GM21381 (cell line): ENCODE data around the gene CPA1.

Source experiments
- ATAC-seq: cut with Tn5 transposase; IDR thresholded peaks from one replicate; pipeline ENCODE4 v1.9.1; 2021; ENCODE audit warnings: mild to moderate bottlenecking, moderate library complexity; ENCODE audit not compliant: unreplicated experiment

Gene CPA1

DNA sequence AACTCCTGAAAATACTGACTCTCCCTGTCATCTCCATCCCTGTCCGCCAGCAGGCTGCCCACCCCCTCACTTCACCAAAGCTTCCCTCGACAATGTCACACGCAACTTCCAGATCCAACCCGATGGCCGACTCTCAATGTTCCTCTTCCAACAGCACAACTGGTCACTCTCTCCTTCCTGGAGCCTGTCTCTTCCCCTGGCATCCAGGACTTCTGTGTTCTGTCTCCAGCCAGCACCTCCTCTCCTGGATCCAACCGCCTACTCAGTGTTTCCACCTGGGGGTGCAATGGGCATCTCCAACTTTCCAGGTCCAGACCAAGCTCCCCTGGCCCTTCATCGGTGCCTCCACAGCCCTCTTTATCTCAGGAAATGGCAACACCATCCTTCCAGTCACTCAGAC, 27.1 kb upstream of the CPA1 start:
- no peak for ATAC-seq

DNA sequence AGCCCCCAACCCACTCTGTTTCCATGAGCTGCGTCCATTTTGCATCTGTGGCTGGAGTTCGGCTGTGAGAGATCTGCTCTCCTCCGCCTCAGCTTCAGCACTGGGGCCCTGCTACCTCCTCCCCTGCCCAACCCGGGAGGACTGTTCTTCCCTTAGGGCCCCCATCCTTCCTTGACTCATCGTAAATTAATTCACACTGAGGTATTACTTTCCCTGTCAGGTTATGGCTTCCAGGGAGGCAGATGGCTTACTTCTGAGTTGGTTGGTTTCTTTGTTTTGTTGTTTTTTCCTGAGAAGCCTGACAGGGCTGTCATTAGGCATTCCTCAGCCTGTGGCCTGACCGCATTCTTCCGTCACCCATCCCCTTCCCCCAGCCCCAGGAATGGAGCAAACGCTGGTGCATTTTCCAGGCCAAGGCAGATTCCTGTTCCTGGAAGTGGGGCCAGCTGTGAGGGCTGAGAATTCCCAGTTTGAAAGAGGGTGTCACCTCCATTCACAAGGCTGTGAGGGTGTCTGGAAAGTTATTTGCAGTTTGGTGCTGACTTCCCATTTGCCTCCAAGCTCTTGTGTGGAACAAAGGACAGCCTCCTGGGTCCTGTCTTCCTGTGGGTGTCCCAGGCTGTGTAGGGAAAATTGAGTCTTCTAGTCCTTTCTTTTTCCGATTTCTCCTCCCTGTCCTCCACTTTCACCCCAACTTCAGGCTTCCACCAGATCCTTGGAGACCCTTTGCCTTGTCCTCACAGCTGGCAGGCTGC, 24.0 kb upstream of the CPA1 start:
- no peak for ATAC-seq

DNA sequence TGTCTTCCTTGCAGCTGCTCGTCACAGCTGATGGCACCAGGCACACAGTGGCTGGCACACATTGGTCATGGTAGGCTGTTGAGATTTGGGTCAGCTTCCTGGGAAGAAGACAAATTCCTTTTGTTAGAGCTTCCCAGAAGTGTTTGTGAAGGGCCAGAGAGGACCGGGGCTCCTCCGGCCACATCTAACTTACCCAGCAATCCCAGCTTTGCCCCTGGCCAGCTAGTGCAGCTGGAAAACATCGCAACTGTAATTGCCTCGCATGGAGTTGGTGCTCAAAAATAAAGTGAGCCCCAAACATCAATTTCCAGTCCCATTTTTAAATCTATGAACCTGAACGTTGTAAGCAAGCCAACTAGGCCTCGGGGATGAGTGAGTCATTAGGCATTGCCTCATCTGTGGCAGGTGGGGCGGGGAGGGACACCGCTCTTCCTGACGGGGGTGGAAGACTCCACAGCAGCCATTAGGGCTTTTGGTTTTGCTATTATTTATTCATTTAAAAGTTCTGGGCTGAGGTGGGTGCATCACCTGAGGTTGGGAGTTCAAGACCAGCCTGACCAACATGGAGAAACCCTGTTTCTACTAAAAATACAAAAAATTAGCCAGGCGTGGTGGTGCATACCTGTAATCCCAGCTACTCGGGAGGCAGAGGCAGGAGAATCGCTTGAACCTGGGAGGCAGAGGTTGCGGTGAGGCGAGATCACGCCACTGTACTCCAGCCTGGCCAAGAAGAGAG, 23.2 kb upstream of the CPA1 start:
- no peak for ATAC-seq

DNA sequence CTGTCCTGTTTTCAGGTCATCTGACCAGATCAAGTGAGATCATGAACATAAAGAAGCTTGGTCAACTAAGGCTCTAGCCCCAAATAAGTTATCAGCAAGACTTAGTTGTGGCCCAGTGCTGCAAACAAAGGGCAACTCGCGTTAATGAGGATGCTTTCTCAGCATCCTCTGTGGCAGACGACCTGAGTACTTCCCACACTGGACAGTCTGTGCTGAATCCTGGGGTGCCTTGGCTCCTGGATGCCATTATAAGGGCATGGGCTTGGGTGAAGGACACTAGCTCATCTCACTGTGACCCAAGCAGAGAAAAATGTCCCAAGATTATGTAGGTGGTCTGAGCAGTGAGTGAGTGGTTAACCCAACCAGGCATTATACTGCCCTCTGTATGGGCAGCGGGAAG, 21.8 kb upstream of the CPA1 start:
- ATAC-seq, result no peak

DNA sequence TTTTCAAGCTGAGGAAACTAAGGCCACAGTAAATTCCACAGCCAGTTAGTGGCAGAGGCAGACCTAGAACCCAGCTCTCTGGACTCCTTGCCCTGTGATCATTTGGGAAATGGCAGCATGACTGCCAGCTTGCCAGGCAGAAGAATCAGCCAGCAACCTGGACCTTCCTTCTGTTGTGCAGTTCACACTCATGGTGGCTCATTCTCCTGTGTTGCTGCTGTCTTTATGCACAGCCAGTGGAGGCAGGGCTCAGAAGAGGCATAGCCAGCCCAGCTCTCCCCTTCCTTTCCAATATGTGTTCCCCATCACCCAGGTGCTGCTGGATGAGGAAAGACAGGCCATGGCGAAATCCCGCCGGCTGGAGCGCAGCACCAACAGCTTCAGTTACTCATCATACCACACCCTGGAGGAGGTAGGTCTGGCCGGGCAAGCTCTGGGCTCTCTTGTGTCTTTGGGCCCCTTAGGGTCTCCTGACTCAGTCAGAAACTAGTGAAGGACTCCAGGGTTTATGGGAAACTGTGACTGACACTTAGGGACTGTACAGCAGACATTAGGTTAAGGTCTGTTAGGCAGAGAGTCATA, 20.9 kb upstream of the CPA1 start:
- no peak for ATAC-seq

DNA sequence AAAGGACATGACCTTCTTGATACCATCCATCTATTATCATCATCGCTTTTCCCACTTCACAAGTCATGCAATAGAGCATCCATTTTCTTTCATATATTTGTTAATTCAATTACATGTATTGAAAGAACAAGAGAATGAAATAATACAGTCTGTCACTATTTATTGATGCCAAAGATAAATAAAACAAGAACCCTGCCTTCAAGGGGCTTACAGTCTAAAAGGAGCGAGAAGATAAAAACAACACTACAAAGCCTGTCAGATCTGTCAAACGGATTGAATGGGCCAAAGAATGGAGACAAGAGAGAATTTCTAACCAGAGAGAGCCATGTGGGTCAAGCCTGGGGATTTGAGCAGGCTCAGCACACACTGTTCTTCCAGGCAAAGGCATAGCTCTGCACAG, 19.8 kb upstream of the CPA1 start:
- no peak for ATAC-seq

DNA sequence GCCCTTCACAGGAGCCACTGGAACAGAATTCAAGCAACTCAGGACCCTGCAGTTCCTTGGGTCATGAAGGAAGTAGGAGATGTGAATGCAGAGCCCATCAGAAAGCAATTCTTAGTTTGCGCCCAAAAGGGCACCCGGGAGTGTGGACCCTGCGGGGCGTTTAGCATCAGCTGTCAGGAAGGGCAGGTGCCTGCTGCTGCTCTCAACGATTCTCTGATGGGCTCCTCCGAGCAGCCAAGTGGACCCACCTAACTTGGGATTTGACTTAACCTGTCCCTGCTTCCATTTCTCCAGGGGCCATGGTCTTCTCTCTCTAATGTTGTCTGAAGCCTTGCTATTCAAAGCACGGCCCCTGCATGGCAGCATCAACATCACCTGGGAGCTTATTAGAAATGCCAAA, 18.6 kb upstream of the CPA1 start:
- no peak for ATAC-seq

DNA sequence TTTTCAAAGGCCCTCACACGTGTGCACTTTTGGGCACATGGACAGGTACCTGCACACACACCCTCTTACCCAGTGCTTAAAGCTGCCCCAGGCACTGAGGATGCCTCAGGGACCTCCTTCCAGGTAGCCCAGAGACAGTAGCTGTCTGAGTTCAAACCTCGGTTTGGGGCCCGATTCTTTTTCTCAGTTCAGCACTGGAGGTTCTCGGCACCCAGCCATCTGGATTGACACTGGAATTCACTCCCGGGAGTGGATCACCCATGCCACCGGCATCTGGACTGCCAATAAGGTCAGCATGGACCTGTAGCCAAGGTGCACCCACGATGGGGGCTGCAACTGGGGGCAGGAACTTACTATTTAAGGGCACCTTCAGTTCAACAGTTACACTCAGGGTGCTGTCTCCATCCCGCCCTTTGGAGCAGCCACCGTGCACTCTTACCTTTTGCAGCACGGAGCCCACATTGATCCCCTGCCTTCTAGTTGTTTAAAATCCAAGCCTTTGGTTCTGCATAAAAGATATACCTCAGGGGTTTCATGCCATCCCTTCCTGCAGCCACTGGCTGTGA, 18.0 kb upstream of the CPA1 start:
- no peak for ATAC-seq

DNA sequence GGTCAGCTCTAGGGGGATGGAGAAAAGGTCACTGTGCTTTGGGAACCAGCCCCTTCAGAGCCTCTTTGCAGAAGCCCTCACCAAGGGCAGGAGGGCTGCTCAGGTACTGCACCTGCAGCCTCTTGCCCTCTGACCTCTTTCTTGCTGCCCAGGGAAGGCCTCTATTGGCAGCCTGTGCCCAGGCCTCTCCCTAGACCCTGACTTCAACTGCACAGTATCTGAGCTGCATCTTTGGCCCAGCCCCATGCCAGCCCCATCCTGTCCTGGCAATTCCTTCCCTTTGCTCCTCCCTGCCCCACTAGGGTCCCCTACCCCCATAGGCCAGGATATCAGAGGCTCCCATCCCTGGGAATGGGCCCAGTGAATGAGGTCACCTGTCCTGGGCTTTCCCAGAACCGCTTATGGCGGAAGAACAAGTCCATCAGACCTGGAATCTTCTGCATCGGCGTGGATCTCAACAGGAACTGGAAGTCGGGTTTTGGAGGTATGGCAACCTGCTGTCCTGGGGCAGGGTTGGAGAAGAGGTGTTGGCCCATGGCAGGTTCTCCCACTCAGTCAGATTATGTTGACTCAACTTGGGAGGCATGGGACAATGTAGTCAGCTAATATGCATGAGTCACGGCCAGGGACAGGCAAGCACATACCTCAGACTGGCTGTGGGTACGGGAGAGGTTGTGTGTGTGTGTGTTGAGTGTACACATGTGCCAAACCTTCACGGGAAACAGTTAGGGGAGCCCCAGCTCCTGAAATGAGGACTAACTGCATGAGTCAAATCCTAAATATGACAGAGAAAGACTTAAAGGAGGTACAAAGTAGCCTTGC, 17.1 kb upstream of the CPA1 start:
- no peak for ATAC-seq

DNA sequence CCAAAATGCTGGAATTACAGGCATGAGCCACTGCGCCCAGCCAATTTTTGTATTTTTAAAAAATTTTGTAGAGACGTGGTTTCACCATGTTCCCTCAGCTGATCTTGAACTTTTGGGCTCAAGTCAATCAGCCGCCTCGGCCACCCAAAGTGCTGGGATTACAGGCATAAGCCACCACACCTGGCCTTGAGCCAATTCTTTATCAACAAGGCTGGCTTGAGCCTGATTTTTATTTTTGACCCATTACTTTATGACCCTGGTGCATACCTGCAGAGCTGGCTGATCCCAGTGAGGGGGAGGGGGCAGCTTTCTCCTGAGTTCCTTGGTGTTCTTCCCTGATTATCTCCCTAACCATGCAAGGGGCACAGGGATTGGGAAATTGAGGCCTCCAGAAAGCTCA, 15.8 kb upstream of the CPA1 start:
- no peak for ATAC-seq

DNA sequence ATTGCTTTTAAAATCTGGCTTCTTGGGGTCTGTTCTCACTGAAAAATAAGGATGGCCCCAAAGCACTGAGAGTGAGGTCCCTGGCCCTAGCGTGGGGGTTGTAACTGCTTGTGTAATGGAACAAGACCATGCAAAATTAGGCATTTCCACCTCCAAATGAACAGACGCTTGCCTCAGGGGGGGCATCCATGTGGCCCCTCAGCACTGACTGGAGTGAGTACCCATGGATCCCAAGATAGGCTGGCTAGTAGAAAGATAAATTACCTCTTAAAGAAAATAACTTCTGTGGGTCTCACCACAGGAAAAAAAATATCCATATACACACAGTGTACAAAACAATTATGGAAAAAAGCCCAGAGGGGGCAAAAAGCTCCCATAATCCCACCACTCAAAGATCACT, 15.2 kb upstream of the CPA1 start:
- no peak for ATAC-seq

DNA sequence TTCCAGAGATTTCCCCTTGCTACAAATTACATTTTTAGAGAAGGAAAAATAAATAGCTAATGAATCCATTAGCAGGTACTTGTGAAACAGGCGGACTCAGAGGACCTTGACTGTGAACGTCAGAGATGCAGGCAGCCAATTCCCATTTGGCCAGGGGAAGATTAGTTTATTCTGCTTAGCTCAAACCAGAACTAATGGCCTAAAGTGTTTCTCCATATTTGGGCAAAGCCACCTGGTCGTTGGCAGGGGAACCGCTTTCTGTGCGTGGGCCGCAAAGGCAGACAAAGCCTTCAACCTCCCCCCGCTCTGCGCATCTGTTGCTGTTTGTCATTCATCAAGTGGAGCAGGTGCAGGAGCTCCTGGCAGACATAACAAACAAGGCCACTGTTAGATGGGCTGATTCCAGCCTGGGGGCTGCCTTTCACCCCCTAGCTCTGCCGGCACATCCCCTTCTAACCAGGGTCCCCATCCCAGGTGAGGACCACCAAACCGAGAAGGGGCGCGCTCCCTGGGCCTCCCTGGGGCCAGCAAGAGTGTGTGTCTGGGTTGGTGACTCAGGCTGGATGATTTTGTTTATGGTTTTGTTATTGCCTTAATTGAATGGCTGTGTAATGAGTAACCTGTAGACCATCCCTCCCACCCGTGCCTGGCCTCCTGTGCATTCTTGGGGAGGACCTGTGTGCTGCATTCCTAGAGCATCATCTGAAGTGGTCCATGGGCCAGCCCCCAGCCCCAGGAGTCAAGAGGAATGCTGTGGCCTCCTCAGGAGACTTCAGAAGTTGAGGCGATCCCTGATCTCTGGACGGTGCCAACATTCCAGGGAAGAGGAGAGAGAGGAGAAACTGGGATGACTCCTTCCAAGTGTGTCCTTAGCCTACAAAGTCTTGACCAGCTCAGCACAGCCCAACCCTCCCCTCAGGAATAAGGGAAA, 14.5 kb upstream of the CPA1 start:
- ATAC-seq, result no peak

DNA sequence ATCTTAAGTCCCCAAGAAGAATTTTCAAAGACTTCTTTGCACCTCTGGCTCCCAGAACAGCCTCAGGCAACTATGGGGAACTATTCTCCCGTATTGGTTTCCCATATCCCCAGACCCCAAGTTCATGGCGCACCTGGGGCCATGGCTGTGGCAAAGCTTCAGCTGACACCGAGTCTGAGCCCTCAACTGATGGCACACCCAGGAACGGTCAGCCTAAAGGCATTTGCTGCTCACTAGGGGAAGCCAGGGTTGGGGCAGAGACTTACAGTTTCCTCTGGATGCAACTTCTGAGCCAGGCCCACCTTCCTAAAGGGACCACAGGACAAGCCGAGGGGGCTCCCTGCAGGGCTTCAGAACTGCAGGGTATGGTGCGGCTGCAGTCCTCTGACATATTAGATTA, 13.7 kb upstream of the CPA1 start:
- ATAC-seq, result no peak

DNA sequence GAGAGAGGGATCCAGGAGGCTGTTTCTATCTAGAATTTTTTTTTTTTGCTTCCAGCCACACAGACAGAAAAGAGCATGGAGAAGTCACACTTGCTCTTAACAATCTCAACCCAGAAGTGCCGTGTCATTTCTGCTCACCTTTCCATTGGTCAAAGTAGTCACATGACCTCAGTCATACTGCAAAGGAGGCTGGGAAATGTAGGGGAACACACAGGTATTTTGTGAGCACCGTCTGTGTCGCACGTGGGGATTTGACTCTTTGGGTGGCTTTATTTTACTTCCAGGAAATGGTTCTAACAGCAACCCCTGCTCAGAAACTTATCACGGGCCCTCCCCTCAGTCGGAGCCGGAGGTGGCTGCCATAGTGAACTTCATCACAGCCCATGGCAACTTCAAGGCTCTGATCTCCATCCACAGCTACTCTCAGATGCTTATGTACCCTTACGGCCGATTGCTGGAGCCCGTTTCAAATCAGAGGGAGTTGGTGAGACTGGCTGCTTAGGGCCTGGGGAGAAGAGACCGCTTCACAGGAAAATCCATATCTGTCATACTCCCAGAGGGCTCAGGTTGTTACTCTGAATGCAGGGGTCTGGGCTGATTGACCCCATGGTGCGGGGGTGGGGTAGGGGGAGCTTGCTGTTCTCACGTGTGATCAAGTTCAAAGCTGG, 13.1 kb upstream of the CPA1 start:
- no peak for ATAC-seq

DNA sequence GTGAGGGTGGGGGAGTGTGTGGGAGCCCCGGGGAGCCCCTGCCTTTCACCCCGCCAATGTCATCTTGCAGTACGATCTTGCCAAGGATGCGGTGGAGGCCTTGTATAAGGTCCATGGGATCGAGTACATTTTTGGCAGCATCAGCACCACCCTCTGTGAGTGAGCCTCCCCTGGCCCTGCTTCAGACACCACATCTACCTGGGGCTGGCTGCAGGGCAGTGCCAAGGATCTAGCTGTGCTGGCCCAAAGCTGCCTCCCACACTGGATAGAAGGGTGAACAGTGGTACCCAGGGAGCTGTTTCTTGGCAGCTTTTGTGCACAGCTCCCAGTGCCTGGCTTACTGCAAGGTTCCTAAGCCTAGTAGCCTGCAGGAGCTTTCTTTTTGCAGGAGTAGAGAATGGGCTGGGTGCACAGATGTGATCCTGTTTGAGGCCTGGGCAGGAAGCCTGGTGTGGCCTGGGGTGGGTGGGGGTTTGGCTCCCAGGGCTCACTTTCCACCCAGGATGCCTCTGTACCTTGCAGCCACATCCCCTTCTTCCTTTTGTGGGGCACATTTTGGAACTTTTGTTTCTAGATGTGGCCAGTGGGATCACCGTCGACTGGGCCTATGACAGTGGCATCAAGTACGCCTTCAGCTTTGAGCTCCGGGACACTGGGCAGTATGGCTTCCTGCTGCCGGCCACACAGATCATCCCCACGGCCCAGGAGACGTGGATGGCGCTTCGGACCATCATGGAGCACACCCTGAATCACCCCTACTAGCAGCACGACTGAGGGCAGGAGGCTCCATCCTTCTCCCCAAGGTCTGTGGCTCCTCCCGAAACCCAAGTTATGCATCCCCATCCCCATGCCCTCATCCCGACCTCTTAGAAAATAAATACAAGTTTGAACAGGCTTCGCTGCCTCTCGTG, 12.2 kb upstream of the CPA1 start:
- ATAC-seq, result no peak

DNA sequence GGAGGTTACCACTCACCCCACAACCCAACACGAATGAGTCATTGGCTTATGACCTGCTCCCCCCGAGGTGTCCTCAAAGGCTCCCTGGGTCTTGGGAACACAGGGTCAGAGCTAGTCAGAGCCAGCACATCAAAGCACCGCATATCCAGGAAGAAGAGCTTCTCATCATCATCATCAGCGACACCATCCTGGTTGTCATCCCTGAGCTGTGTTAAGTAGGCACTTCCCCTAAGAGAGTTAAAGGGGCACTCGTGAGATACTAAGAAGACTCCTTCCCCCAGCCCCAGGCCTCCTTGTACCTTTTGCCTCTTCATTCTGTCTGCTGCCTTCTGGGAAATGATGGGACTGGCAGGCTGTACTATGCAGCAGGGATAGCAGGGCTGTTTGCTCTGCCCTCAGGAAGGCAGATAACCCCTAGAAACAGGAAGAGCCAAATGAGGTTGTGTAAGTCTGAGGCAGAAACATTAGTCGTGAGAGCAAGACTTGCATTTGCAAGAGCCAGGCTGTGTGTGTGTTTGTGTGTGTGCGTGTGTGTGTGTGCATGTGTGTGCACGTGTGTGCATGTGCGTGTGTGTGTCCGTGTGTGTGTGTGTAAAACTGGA, 11.1 kb upstream of the CPA1 start:
- ATAC-seq, result no peak

DNA sequence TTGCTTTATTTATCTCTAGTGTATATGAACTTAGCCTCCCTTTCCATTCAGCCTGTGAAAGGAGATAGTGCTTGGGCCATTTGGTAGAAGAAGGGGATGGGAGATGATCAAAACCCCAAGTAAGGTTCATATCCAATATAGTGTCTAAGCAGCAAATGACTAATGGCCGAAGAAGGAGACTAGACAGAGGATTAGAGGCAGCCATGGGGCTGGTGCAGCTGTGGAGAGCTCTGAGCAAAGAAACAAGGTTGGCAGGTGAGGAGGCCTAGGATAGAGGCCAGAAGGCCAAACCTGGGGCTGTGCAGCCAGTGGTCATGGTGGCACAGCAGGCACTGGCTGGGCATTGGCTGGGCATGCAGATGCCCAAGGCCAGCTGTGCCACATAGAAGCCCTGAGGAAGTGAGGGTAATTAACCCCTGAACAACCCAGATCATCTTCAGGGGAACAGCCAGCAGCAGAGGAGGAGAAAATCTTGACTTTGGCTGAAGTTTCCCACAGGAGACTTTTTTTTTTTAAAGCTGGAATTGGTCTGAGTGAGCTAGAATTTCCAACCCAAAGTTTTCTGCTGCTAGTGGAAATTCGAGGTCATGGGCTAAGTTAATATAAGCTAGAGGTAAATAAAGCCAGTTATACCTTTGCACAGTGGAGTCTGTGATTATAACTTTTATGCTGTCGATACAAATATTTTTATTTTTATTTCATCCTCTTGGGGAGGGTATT, 10.3 kb upstream of the CPA1 start:
- no peak for ATAC-seq
